Hematopoietic multipotent progenitor cell treated with erythropoietin and hydrocortisone succinate and interleukin-3 and kit ligand, for 8 days (in vitro differentiated cells): ENCODE data around the gene CACHD1.
"Not testable (repeated sequence)": the region's sequence is repeated elsewhere in the genome, so short reads cannot be mapped to it uniquely, and the experiment has no call there.

Experiments used
- DNase-seq: peaks from one replicate; pipeline ENCODE4 v3.0.0-alpha.2; 2015

Gene CACHD1

DNA sequence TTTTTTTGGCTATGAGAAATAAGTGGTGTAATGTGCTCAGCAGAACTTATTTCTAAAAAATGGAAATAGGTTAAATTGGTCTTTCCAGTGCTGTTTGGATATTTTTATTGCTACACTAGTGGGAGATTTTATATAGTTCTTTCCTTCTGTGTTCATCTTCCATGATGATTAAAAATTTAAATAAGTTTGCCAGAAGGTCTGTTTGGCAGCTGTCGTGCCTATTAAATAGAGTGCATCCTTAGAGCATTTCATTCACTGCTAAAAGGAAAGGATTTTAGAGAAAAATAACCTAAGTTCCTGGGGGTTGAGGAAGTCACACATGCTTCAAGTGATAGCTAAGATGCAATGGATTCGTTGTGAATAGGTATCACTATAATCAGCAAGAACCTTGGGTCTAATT, 245.3 kb downstream of the CACHD1 start:
- DNase-seq, result no peak

DNA sequence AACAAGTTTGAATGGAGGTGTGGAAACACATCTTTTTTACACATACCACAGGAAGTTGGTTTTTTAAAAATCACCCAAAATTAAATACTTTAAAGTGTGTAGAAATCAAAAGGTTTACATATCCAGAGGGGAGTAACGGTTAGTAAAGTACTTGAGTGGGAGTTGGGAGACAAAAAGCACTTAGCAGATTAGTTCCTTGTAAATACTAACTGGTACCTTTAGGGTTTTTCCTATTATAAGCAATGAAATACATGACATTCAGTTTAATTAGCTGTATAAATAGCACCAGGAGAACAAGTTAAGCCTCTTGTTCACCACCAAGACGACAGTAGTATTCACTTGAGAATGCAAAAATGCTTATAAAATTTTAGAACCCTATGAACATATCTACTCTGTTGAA, 251.2 kb downstream of the CACHD1 start:
- no peak for DNase-seq

DNA sequence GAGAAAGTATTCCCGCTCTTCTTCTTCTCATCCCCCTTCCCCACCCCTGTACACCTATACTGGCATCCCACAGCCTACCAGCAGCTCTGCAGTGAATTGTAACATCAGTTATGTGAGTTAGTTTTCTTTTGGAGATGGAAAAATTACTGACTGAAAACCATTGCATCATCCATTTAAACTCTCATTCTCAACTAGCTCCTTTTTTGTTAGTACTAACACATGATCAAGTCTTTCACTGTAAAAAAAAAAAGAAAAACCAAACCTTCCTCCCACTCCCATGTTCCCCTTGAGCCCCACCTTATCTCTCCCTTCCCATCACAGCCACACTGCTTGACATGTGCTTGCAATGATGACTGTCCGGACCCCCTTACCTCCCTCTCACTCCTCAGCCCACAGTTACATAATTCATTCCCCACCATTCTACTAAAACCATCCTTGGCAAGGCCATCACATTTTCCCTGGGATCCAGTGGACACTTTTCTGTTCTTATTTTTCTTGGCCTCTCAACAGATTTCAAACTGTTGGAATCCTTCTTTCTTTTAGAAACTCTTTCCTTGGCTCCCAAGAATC, 251.7 kb downstream of the CACHD1 start:
- no peak for DNase-seq

DNA sequence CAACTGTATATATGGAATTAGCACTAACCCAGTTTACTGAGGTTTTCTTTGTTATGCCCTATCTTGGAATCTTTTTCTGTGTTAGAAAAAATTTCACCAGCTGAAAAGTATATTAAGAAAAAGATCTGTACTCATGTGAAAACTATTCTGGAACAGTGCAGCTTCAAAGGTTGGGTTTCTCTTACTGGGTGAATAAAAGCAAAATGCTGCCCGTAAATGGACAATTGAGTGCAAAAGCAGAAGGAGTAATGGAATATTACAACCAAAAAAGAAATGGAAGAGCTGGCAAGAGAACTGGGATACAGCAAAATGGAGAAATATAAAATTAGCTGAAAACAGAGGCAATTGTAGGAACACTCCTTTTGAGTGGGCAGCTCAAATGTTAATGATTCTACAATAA, 257.9 kb downstream of the CACHD1 start:
- no peak for DNase-seq

- no peak for DNase-seq
Observed at GRCh38 chr1:64733581-64734286, 263.8 kb downstream of the CACHD1 start.

- DNase-seq, result no peak
Observed at GRCh38 chr1:64734287-64734652, 264.3 kb downstream of the CACHD1 start.

DNA sequence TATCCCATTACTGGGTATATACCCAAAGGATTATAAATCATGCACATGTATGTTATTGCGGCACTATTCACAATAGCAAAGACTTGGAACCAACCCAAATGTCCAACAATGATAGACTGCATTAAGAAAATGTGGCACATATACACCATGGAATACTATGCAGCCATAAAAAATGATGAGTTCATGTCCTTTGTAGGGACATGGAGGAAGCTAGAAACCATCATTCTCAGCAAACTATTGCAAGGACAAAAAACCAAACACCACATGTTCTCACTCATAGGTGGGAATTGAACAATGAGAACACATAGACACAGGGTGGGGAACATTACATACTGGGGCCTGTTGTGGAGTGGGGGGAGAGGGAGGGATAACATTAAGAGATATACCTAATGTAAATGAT, 270.8 kb downstream of the CACHD1 start:
- DNase-seq, result not testable (repeated sequence)
